GM18907 (cell line): ENCODE results near the gene WDPCP.
"Not testable (repeated sequence)": the region's sequence is repeated elsewhere in the genome, so short reads cannot be mapped to it uniquely, and the experiment has no call there.

Source experiments
- ATAC-seq: cut with Tn5 transposase; IDR thresholded peaks from one replicate; pipeline ENCODE4 v1.9.1; 2021; ENCODE audit warnings: mild to moderate bottlenecking, moderate library complexity; ENCODE audit not compliant: unreplicated experiment

Gene WDPCP

DNA sequence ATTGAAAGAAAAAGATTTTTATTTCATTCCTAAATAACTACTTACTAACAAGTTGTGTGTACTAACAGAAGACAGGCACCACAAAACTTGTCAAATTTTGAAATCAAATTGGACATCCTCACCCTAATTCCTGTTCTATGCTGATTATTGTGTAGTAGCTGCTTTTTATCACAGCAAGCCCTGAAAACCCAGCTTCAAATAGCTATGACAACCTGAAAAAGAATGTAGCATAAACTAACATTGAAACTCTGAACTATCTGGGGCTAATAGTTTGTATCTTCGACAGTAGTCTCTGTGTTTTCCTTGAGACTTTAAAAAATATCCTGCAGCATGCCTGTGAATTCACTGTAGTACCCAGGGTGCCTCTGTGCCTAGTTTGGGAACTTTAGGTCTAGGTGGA, 122.6 kb downstream of the WDPCP start:
- ATAC-seq: no peak

DNA sequence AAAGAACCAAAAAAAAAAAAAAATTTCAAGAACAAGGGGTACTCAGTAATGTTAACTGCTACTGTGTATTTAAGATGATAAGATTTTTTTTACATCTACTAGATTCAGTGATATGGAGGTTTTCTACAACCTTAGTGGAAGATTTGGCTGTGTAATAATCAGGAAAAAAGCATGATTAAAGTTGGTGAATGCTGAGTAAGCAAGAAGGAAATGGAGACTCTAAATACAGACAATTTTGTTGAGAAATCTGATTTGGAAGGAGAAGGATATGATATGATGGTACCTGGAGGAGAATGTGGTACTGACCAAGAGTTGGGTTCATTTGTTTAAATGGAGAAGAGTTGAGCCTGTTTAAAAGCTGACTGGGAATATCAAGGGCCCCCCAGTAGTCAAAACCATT, 125.1 kb downstream of the WDPCP start:
- ATAC-seq: no peak

DNA sequence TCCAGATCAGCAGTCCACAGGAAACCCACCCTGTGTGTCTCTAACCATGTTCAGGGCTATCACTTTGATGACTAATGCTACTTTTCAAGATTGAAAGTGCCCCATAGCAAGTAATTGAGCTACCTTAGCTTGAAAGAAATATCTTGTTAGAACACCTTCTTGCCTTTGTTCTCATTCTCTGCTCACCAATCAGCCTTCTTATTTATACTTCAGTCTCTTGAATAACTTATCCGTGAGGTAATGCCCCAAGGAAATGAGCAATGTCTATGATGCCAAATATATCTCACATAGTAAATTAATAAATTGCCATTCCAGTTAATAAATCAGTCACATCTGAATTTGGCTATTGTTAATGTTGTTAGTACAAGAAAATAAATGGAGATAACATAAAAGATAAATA, 141.6 kb downstream of the WDPCP start:
- no peak for ATAC-seq

DNA sequence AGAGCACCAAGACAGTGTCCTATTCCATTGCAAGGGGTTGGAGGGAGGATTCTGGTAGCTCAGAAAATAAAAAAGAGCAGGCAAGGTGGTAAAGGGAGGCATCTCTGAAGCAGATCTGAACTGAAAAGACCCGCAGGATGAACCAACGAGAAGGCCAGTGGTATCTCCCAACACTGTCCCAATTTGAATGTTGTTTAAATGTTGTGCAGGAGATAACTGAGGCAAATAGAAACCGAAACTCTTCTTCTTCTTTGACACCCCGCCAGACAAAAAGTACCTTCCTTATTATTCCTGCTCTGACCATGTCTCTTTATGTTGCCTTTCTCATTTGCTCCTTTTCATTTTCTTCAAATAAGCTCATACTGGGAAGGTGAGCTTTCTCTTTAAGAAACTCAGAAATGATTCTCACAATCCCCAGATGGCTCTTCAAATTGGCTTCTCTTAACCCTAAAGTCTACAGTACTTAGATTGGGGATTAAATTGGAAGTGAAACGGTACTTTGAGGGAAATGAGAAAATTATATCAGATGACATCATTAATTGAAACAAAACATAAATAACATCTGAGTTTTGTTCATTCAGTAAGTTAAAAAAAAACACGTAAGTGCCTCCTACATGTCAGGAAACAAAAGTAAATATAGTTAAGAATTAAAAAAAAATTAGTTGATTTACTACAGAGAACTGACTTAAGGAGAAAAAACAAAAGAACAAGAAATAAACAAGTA, 143.6 kb downstream of the WDPCP start:
- no peak for ATAC-seq

DNA sequence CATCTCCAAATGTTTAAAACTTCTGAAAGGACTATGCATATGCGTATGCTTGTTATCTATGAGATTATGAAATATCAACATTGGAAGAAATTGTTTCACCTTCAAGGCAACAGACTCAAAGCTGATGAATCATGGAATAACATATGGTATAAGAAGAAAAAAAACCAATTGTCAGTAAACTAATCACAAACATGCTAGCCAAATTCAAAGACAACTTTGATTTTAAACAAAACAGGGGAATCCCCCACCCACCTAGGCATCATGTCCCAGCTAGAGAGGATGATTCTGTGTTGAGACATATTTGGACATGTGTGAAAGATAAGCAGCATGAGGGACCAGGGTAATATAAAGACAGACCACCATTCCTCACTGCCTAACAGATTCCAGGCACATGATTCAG, 147.7 kb downstream of the WDPCP start:
- no peak for ATAC-seq

DNA sequence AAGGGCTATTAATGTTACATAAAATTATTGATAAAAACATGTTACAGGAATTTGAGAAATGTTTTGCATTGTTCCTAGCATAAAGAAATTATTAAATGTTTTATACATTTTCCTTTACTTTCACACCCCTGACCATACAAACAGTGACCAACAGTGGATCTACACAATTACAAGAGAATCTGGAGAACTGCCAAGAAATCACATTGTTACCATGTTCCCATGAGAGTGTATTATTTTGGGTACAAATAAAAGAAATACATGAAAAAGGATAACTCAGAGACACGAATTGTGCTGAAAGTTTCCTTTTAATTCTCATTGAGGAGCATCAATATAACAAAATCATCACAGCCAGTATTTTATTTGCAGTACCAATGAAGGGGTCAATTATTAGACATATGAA, 150.1 kb downstream of the WDPCP start:
- no peak for ATAC-seq

DNA sequence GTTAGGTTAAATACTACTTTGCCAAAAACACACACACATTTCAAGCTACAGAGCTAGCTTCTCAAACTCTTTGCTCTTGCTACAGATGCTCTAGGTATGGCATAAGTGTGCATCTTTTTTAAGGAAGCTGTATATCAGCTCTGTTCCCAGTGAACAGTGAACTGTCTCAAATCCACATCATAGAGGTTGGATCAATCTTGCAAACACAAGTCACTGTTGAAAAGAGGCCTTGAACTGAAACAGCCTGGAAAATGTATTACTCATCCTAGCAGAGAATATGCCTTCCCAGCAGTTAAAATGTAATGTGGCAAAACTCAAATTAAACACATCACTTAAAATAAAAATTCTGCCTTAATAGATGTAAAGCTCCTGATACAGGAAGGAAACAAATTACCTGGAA, 151.8 kb downstream of the WDPCP start:
- no peak for ATAC-seq

DNA sequence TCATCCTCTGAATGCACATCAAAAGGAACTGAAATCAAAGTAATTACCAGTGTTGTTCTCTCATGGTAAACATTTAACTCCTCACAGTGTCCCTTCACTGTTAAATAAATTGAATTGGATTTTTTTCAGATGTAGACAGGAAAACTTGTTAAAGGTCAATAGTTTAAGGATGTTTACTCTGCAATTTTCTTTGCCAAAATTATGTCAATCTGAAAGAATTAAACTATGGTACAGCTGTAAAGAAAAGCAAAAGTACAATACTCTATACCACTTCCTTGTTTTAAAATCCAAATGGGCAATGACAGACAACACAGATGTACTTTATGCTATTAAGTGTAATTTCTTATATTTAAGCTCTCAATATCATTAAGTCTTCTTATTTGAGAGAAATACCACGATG, 153.2 kb downstream of the WDPCP start:
- no peak for ATAC-seq

DNA sequence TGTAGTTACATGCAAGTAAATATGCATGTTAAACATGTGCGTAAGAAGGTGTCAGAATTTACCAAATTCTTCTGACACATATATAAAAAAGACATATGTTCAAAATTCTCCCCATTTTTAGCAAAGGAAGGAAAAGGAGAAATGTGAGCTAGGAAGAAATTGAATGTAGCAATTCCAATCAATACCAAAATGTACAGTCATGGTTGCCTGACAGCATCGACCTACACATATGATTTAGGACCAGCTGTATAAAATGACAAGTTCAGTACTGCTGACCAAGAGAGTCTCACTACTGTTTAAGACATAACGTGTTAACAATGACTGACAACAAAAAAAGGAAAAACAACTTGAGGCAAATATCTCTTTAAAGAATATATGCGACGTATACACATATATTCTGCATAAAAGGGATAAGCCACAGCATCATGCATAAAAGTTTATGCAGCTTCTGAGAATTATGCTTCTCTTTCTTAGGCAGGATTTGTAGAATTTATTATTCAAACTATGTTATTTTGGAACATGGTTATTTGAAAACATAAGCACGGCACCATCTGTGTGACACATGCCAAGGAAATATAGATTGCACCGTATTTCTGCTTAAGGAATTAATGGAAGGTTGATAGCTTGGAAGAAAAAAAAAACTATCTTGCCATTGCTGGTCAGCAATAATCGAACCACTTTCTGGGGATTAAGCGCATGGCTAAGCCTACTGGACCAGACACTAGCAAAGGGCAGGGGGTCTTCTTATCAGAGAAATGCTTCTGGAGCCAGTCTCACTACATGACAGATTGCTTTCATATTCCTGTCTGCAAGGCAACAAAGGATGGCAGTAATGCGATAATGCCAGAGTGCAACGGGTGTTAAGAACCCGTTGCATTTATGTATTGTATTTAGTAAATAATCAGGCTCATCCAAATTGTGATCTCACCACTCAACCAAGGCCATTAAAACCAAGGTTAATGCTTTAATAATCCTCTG, 154.0 kb downstream of the WDPCP start:
- ATAC-seq: no peak

DNA sequence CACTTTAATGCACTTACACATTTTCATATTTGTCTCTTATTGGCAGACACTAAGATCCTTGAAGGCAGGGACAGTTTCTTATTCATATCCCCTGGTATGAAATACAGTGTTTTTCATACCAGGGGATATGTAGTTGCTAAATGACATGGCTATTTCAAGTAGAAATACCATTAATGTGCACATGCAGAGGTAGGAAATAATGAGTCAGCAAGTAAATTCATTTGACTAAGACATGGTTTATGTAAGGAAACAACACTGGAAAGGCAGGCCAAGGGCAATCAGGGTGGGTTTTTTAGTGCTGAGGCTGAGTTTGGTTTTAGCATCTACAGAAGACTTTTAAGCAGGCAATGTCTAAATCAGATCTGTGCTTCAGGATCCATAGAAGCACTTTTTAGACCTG, 155.9 kb downstream of the WDPCP start:
- no peak for ATAC-seq

DNA sequence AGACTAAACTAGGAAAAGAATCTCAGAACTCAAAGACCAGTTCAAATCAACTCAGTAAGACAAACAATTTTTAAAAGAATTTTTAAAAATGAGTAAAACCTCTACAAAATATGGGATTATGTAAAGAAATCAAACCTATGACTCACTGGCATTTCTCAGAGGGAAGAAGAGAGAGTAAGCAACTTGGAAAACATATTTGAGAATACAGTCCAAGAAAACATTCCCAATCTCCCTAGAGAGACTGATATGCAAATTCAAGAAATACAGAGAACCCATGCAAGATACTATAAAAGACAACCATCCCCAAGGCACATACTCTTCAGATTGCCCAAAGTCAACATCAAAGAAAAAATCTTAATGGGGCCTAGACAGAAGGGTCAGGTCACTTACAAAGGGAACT, 162.7 kb downstream of the WDPCP start:
- ATAC-seq: no peak

DNA sequence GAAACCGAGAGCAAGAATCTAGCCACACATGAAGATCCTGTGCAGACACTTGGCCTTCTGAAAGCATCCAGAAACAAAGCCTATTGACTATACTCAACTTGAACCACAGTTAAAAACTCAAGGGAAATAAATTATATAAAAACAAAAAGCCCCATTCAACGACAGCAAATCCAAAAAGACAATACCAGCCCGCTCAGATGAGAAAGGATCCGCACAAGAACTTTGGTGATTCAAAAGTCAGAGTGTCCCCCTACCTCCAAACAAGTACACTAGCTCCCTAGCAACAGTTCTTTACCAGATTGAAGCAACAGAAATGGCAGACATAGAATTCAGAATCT, 163.2 kb downstream of the WDPCP start:
- no peak for ATAC-seq

DNA sequence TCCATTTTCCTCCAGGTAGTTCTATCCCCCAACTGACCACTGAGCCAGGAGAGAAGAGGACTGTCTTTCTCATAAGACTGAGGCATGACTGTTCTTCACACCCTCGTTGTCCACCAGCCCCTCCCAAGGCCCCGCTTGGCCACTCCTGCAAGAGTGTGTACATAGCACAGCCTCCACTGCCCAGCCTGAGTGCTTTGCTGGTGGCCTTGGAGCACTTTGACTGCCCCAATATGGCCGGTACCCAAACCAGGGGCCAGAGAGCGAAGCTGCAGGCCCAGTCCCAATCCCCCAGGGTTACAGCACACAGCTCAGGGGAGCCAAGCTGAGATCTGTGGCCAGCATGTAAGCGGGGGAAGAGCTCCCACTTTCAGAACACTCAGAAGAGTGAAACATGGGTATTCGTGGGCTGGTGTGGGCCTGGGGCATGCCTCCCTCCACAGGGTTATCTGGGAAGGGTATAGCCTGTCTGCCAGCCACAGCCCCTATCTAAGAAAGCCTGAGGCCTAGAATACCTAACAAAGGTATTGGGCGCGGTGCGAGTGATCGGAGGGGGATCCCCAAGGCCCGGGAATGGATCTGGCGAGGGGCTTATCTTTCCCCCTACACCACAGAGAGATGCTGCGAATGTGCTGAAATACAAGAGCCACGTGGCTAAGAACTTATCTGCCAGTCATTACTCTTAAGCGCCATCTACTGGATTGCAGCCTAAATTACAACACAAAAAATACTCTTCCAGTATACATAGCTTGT, 163.8 kb downstream of the WDPCP start:
- peak; percentile 82 for ATAC-seq

DNA sequence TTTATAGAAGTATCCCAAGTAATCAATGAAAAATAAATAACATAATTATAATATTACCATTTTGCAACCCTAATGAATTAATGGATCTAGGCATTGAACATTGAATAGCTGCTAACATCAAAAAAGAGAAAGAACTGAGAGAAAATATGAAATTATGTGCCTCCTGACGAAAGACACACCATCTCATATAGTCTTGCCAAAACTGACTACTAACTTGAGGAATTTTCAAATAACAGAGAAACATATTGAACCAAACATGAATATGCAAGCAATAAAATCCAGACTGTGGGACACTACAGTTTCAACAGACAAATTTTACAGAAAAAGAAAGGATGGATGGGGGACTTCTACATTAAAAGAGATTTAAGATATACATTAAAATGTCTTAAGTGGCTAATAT, 165.7 kb downstream of the WDPCP start:
- ATAC-seq: no peak

DNA sequence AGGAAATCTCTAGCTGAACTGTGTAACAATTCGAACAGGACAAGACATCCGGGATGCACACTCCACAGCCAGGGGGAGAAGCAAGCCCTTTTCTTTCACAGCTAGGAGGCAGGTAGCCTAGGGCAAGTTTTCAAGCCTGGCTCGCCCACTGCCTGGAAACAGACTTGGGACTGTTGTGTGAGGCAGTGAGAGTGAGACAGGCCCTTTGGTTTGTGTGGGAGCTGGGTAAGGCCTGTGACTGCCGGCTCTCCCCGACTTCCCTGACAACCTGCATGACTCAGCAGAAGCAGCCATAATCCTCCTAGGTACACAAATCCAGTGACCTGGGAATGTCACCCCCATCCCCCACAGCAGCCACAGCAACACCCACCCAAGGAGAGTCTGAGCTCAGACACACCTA, 179.7 kb downstream of the WDPCP start:
- ATAC-seq: no peak

DNA sequence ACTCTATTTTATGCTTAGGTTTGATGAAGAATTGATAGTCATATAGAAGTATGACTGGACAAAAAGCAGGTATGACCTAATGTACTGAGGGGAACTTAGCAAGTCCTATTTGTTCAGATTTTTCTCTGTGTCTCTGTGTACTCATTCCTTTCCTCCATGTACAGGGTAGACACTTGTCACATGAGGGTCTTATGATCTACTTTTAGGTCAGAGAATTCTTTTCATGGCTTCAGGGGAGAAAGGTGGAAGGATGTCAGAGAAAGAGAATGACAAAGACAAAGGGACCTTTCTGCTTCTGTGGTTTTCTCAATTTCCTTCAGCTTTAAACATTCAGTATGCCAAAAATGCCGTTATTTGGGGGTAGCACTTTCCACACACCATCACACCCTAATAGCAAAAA, 181.6 kb downstream of the WDPCP start:
- ATAC-seq: no peak

DNA sequence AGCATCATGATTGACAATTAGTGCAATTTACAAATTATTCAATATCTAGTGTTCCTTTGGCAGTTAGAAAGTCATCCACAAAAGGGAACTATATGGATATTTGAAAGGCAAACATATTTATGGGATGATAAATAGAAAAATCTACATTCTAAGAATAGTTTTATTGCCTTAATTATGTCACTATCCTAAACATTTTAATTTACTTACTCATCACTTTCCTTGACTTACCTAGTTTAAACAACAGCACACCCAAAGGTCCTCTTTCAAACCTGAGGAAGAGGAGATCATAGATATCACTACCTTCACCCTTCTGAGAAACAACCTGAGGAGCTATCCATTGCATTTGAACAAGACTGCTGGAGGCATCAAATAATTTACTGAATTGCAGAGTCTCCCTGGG, 184.5 kb downstream of the WDPCP start:
- no peak for ATAC-seq

DNA sequence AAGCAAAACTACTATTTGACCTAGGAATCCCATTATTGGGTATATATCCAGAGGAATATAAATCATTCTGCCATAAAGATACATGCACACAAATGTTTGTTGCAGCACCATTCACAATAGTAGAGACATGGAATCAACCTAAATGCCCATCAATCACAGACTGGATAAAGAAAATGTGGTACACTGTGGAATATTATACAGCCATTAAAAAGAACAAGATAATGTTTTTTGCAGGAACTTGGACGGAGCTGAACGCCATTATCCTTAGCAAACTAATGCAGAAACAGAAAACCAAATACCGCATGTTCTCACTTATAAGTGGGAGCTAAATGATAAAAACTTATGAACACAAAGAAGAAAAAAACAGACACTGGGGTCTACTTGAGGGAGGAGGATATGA, 185.4 kb downstream of the WDPCP start:
- ATAC-seq: not testable (repeated sequence)

DNA sequence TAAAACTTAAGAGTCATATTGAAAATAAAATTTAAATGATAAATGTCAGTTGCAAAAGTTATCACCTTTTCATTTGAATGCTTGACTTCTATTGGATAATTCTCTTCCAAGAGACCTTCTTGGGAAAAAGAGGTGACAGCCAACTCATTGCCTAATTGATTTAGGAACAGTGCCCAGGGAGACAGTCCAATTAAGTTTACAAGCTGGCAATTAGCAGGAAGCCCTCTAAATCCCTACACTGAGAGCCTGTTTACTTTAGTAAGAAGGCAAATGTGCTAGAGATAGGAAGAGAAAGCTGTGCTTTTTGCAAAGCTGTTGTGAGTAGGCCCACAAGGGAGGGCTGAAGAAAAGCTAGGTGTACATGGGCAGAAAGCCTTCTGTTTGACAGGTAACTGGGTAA, 189.1 kb downstream of the WDPCP start:
- no peak for ATAC-seq

DNA sequence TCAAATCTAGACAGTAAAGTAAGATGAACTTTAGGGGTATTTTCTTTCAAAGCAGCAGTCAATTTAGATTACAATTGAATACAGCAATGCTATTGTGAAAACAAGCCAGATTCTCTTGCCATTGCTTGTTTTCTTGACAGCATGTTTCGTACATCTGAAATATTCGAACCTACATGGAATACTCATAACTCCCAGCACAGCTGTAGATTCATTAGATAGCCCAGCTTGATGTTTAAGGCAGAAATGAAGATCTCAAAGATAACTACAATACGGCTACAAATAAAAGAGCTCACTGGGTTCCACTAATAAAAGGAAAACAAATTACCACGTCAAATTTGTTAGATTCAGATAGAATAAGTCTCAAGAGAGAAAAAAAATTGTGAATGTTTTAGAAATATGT, 208.8 kb downstream of the WDPCP start:
- ATAC-seq: no peak

DNA sequence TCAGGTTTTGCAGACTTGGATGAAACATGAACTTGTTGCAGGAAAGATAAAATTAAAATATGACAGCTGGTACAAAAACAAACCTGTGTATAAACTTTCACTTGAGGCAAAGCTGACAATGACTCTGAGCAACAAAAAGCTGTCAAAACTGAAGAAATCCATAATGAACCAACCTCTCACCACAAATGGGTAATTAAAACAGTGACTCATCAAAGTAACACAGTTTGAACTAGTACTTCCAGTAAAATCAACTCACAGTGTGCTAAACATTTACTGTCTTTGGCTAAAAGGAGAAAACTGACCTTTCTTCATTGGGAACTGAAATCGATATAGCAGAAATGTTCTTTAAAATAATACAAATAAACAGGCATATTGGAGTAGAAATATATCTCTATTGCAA, 209.7 kb downstream of the WDPCP start:
- ATAC-seq: no peak

DNA sequence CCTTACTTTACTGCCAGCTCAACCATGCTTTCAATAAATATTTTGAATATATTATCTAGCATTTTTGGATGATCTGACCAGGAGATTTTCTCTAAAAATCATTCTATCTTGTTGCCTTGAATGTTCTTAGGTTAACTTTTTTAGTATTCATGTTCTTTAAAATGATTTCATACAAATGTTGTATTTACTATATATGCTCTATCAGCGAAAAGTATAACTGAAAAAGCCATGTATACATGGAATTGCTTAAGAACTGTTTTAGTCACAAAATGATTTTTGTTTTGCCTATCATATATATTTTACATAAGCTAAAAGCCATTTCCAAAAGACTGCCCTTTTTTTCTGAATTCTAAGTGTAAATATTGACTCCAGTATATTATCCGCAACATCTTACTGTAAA, 213.9 kb downstream of the WDPCP start:
- no peak for ATAC-seq
